H1 (cell line): Measurements from ENCODE around the gene ZDHHC5. TPM values are rescaled to one million over a fixed set of nuclear protein-coding genes. Genes with fewer than 3 reads are reported as not detected.

Experiments
- CTCF ChIA-PET: fragments of 300-600 bp; sonication (Branson Sonifier 250); formaldehyde crosslinking; loops from one replicate; lab custom pipeline; 2021; ENCODE audit not compliant: partially characterized antibody; lab: Charles Lee
- POLR2A ChIA-PET: fragments of 300-600 bp; sonication (Branson Sonifier 250); formaldehyde crosslinking; loops from one replicate; lab custom pipeline; 2021; ENCODE audit warnings: inconsistent platforms; ENCODE audit not compliant: partially characterized antibody; lab: Charles Lee
- DNase-seq, 2 experiments: peaks; one replicate each; pipeline versions ENCODE4 v3.0.0 to v3.0.0-alpha.2; 2010 to 2022; ENCODE audit warnings: low spot score in 2 of 2, low read depth in 1 of 2, mixed read lengths in 1 of 2
- FAIRE-seq: peaks from 2 replicates; lab custom pipeline; 2011; peaks lifted over from hg19 to GRCh38; lab: Jason Lieb, UNC
- H2AFZ ChIP-seq: 2 replicates; pipeline ENCODE4 v1.8.1; 2012; ENCODE audit warnings: low read length, inconsistent platforms
- H2AK5ac ChIP-seq: 2 replicates; pipeline ENCODE4 v1.6.1; 2013; ENCODE audit warnings: low read depth, low read length
- H2BK120ac ChIP-seq: replicated peaks from 2 replicates; pipeline ENCODE3; 2013; ENCODE audit warnings: low read depth, low read length, inconsistent platforms
- H2BK12ac ChIP-seq: 2 replicates; pipeline ENCODE4 v1.6.1; 2013; ENCODE audit warnings: low read depth, low read length
- H2BK15ac ChIP-seq: 2 replicates; pipeline ENCODE4 v1.6.1; 2013; ENCODE audit warnings: low read length
- H2BK20ac ChIP-seq: 2 replicates; pipeline ENCODE4 v1.6.1; 2013; ENCODE audit warnings: low read length
- H2BK5ac ChIP-seq: 2 replicates; pipeline ENCODE4 v1.6.1; 2013; ENCODE audit warnings: low read depth, low read length
- H3K14ac ChIP-seq: 2 replicates; pipeline ENCODE4 v1.6.1; 2013; ENCODE audit warnings: inconsistent platforms; ENCODE audit not compliant: insufficient read length
- H3K18ac ChIP-seq: 2 replicates; pipeline ENCODE4 v1.6.1; 2013; ENCODE audit warnings: low read length; ENCODE audit errors: extremely low read depth
- H3K23ac ChIP-seq: 2 replicates; pipeline ENCODE4 v1.6.1; 2013; ENCODE audit warnings: inconsistent platforms; ENCODE audit not compliant: insufficient read length
- H3K23me2 ChIP-seq: 2 replicates; pipeline ENCODE4 v1.6.1; 2013; ENCODE audit warnings: low read depth, low read length
- H3K27ac ChIP-seq: 2 replicates; pipeline ENCODE4 v1.6.1; 2011; ENCODE audit warnings: low read depth, low read length, inconsistent platforms
- H3K27me3 ChIP-seq, 4 experiments: replicated peaks in 1 of 4; 1 replicate in 1 of 4; 2 replicates in 3 of 4; pipeline versions ENCODE4 v1.6.1 to v1.8.1; 2011 to 2013; ENCODE audit warnings: low read length in 3 of 4, mild to moderate bottlenecking in 3 of 4, inconsistent platforms in 2 of 4, mixed read lengths in 2 of 4, moderate library complexity in 1 of 4; ENCODE audit not compliant: control insufficient read depth in 3 of 4, insufficient read depth in 3 of 4; ENCODE audit errors: extremely low read depth in 1 of 4
- H3K36me3 ChIP-seq, 4 experiments: 2 replicates each; pipeline versions ENCODE4 v1.6.1 to v1.8.1; 2011 to 2013; ENCODE audit warnings: mild to moderate bottlenecking in 4 of 4, low read length in 3 of 4, moderate library complexity in 2 of 4, control low read depth in 1 of 4, inconsistent platforms in 1 of 4; ENCODE audit not compliant: insufficient read depth in 4 of 4, control insufficient read depth in 2 of 4
- H3K4ac ChIP-seq: replicated peaks from 2 replicates; pipeline ENCODE3; 2013; ENCODE audit warnings: low read length, low read depth, mixed read lengths, inconsistent platforms; ENCODE audit not compliant: insufficient read length
- H3K4me1 ChIP-seq, 4 experiments: replicated peaks in 1 of 4; 1 replicate in 1 of 4; 2 replicates in 3 of 4; pipeline versions ENCODE4 v1.6.1 to v1.8.1; 2011 to 2013; ENCODE audit warnings: low read length in 3 of 4, inconsistent platforms in 2 of 4, mixed read lengths in 1 of 4; ENCODE audit not compliant: insufficient read depth in 4 of 4, control insufficient read depth in 3 of 4
- H3K4me2 ChIP-seq, 2 experiments: 2 replicates each; pipeline versions ENCODE4 v1.6.1 to v1.8.1; 2011 to 2013; ENCODE audit warnings: low read depth in 2 of 2, low read length in 2 of 2, control low read depth in 1 of 2, inconsistent platforms in 1 of 2, mild to moderate bottlenecking in 1 of 2; ENCODE audit not compliant: insufficient read depth in 1 of 2
- H3K4me3 ChIP-seq, 4 experiments: fragments of 200-600, 300-600 bp in 1 of 4; sonication (generic), shearing (Covaris generic), sonication (Bioruptor Twin) in 1 of 4; 2 replicates each; pipeline versions ENCODE4 v1.5.1 to v1.8.1; 2011 to 2016; ENCODE audit warnings: low read length in 4 of 4, low read depth in 3 of 4, control low read depth in 2 of 4, inconsistent platforms in 2 of 4, mild to moderate bottlenecking in 2 of 4, mixed read lengths in 1 of 4, moderate library complexity in 1 of 4; ENCODE audit not compliant: insufficient read depth in 2 of 4; ENCODE audit errors: extremely low read depth in 1 of 4
- H3K56ac ChIP-seq: replicated peaks from 2 replicates; pipeline ENCODE3; 2013; ENCODE audit warnings: low read depth, mild to moderate bottlenecking, mixed read lengths, low read length, inconsistent platforms; ENCODE audit not compliant: insufficient read length
- H3K79me1 ChIP-seq: 2 replicates; pipeline ENCODE4 v1.6.1; 2013; ENCODE audit warnings: low read depth, low read length, control low read depth
- H3K79me2 ChIP-seq, 2 experiments: 2 replicates each; pipeline versions ENCODE4 v1.6.1 to v1.8.1; 2012 to 2013; ENCODE audit warnings: low read length in 2 of 2, mild to moderate bottlenecking in 2 of 2, inconsistent platforms in 1 of 2; ENCODE audit not compliant: insufficient read depth in 2 of 2, control insufficient read depth in 1 of 2
- H3K9ac ChIP-seq, 4 experiments: replicated peaks in 1 of 4; 1 replicate in 1 of 4; 2 replicates in 3 of 4; pipeline versions ENCODE4 v1.6.1 to v1.8.1; 2011 to 2013; ENCODE audit warnings: low read depth in 3 of 4, low read length in 3 of 4, control low read depth in 2 of 4, mild to moderate bottlenecking in 2 of 4, moderate library complexity in 2 of 4, inconsistent platforms in 1 of 4; ENCODE audit errors: extremely low read depth in 1 of 4
- H3K9me3 ChIP-seq, 2 experiments: 2 replicates each; pipeline versions ENCODE4 v1.6.1 to v1.8.1; 2012 to 2013; ENCODE audit warnings: mild to moderate bottlenecking in 2 of 2, moderate library complexity in 2 of 2, control low read depth in 1 of 2, inconsistent platforms in 1 of 2, low read depth in 1 of 2, low read length in 1 of 2, mixed read lengths in 1 of 2; ENCODE audit not compliant: insufficient read depth in 2 of 2
- H4K20me1 ChIP-seq, 2 experiments: replicated peaks in 1 of 2; 2 replicates each; pipeline versions ENCODE3 to v1.8.1; 2011 to 2013; ENCODE audit warnings: inconsistent platforms in 2 of 2, low read length in 2 of 2, mild to moderate bottlenecking in 1 of 2; ENCODE audit not compliant: insufficient read depth in 2 of 2, control insufficient read depth in 1 of 2
- H4K5ac ChIP-seq: 2 replicates; pipeline ENCODE4 v1.6.1; 2013; ENCODE audit warnings: low read length, low read depth, mixed read lengths, inconsistent platforms; ENCODE audit not compliant: insufficient read length
- H4K8ac ChIP-seq: 2 replicates; pipeline ENCODE4 v1.8.0; 2013; ENCODE audit warnings: mild to moderate bottlenecking, moderate library complexity, low read length, inconsistent platforms; ENCODE audit not compliant: insufficient read depth; ENCODE audit errors: extremely low read depth
- H4K91ac ChIP-seq: replicated peaks from 2 replicates; pipeline ENCODE3; 2013; ENCODE audit warnings: low read length, mixed read lengths, inconsistent platforms; ENCODE audit not compliant: insufficient read length
- CTCF ChIP-seq, 3 experiments: IDR thresholded peaks; 1 replicate in 2 of 3; 2 replicates in 1 of 3; pipeline versions ENCODE4 v1.5.1 to v1.6.1; 2011; ENCODE audit warnings: low read length in 3 of 3, mild to moderate bottlenecking in 3 of 3, inconsistent platforms in 2 of 3, low read depth in 1 of 3, moderate library complexity in 1 of 3; ENCODE audit not compliant: insufficient read depth in 1 of 3; ENCODE audit errors: control extremely low read depth in 1 of 3
- POLR2A ChIP-seq, 2 experiments: IDR thresholded peaks; 1 replicate in 1 of 2; 2 replicates in 1 of 2; pipeline ENCODE4 v1.6.1; 2011; ENCODE audit warnings: low read depth in 2 of 2, low read length in 2 of 2, mild to moderate bottlenecking in 2 of 2; ENCODE audit errors: control extremely low read depth in 1 of 2
- POLR2AphosphoS5 ChIP-seq: IDR thresholded peaks from 2 replicates; pipeline ENCODE4 v1.6.1; 2011; ENCODE audit warnings: low read depth, low read length
- WGBS, 2 experiments: shearing (Covaris generic) in 1 of 2; methylation state at CpG; one replicate each; pipeline versions ENCODE4 v1.1.6 to v1.1.7; 2013 to 2015; ENCODE audit warnings: low lambda C conversion rate in 2 of 2, mixed read lengths in 2 of 2, inconsistent platforms in 1 of 2, low coverage in 1 of 2, missing lambda C conversion rate in 1 of 2; ENCODE audit not compliant: insufficient replicate concordance in 2 of 2, insufficient coverage in 1 of 2, insufficient read length in 1 of 2; ENCODE audit errors: extremely low coverage in 1 of 2, missing lambda C conversion rate in 1 of 2; 5-methylcytosine and 5-hydroxymethylcytosine counted together
- polyA plus RNA-seq, 7 experiments: library from polyadenylated mRNA; depleted of rRNA in 3 of 7; stranded (reverse) in 5 of 7; unstranded in 2 of 7; fragments of >200 nt in 5 of 7; fragments of 200-250 nt in 2 of 7; gene quantifications; 1 replicate in 5 of 7; 2 replicates in 1 of 7; 4 replicates in 1 of 7; pipeline versions ENCODE4 v1.2.1 to v1.2.3, GENCODE V29; 2011 to 2013; ENCODE audit warnings: missing spikeins in 2 of 7, mixed read lengths in 2 of 7
- total RNA-seq: library from RNA; stranded (reverse); fragmentation: NEBNext Ultra II Directional; extraction: Animal tissue kit (Norgen Biotek cat#: 25700); gene quantifications from 2 replicates; pipeline ENCODE4 v1.2.1, GENCODE V29; 2021

ZDHHC5 gene
- total and polyA plus RNA-seq, 2 of the 8 experiments (the other 6 are each of a cell fraction or from before 2014, with no cell fraction given), result 40.0 to 56.3 TPM

- peaks cover 28% of the 10 kb centered on the region for H3K23me2 ChIP-seq
- no peak overlapping the region for H3K9ac ChIP-seq
- H3K4me3 ChIP-seq, result peak overlapping the region in 1 of 4 experiments; percentile 56; a peak in 2 of 8 replicates
- H3K79me2 ChIP-seq, result no peaks in the 10 kb centered on the region
- peak overlapping the region; percentile 2 to 92; a peak in 3 of 4 replicates for H3K4me2 ChIP-seq
- TF ChIP-seq POLR2A (IDR thresholded peaks at IDR 0.05; ENCODE audit: control extremely low read depth in 1 of 2, low read depth in 2 of 2, low read length in 2 of 2) (peak in 1 of 2 experiments; percentile 73; a peak in 2 of 3 replicates), CTCF (IDR thresholded peaks at IDR 0.05; ENCODE audit: control extremely low read depth in 1 of 3, insufficient read depth in 1 of 3, low read depth in 1 of 3, low read length in 3 of 3) (no peak), POLR2AphosphoS5 (0 out of 2 replicates have a peak, but pooled peaks have one; percentile 62)
- TF ChIP-seq, all 59 proteins: peak for 2
- Histone ChIP-seq H4K20me1 (peaks cover 10 to 15% of the 10 kb centered on the region in 2 experiments), H3K4me1 (peaks cover 21 to 41% (median 31%) of the 10 kb centered on the region in 4 experiments), H3K79me1 (no peaks in the 10 kb centered on the region), H3K23ac (no peak overlapping the region), H2AFZ (no peak overlapping the region), H2BK15ac (no peak overlapping the region), H3K9me3 (no peaks in the 10 kb centered on the region), H3K27ac (no peak overlapping the region), H2BK5ac (no peak overlapping the region), H4K5ac (no peak overlapping the region), H3K36me3 (no peaks in the 10 kb centered on the region), H3K14ac (no peak overlapping the region), H4K8ac (no peak overlapping the region), H2BK12ac (no peak overlapping the region), H3K27me3 (peaks cover 0 to 4% (median 1%) of the 10 kb centered on the region in 4 experiments; a peak in 5 of 7 replicates), H2BK120ac (no peak overlapping the region), H2AK5ac (no peak overlapping the region), H3K4ac (no peak overlapping the region), H4K91ac (no peak overlapping the region), H2BK20ac (no peak overlapping the region), H3K56ac (no peak overlapping the region), H3K18ac (no peak overlapping the region)
- FAIRE-seq (no peak), DNase-seq (no peak)
- 82% methylated on average over 5 of the region's 5 CpGs; no CpG with 5 or more reads in 1 of the 2 experiments for WGBS, 2 experiments
- ChIA-PET CTCF (interaction anchor here (1.6 to 2.8 kb wide), 2 partner anchors 10 to 83 kb away, joined by 4 to 20 read pairs; partner anchors contain the start of gene UBE2L6), POLR2A (interaction anchor here (0.8 to 29.6 kb wide), 11 partner anchors 3 to 215 kb away, joined by 3 to 1546 read pairs (median 55); partner anchors contain the start of genes CLP1, SERPING1, SLC43A1 and UBE2L6)
Observed at GRCh38 chr11:57650739-57651090, 17.2 kb upstream of the ZDHHC5 start.
